Upper lobe of left lung (tissue), 4 donors: ENCODE measurements around the gene SLC25A52.

ENCODE experiments used
- EP300 ChIP-seq, 4 donors: sonication (generic); formaldehyde crosslinking; IDR thresholded peaks; one replicate each; pipeline ENCODE4 v1.5.1; 2017; ENCODE audit warnings: antibody characterized with exemption in 4 of 4, control low read depth in 2 of 4
- POLR2A ChIP-seq, 4 donors: fragments of 450-650 bp; IDR thresholded peaks; one replicate each; pipeline ENCODE4 v1.5.1; 2016 to 2017; ENCODE audit warnings: antibody characterized with exemption in 4 of 4, mild to moderate bottlenecking in 2 of 4
- POLR2AphosphoS5 ChIP-seq, 2 donors: sonication (generic); formaldehyde crosslinking; IDR thresholded peaks; one replicate each; pipeline ENCODE4 v1.5.1; 2017; ENCODE audit warnings: antibody characterized with exemption in 2 of 2
- TF ChIP-seq, protein P1 (sequence below), 6 experiments: fragments of 450-650 bp in 4 of 6; fragments of 200-600 bp in 2 of 6; sonication (generic) in 2 of 6; IDR thresholded peaks; one replicate each; pipeline ENCODE4 v1.5.1; 2016 to 2019; ENCODE audit warnings: antibody characterized with exemption in 6 of 6

GRCh38 chr18:31740180-31740579 lies 20.5 kb downstream of the SLC25A52 start:
- TF ChIP-seq EP300 (IDR thresholded peaks at IDR 0.05) (no peak), POLR2A (IDR thresholded peaks at IDR 0.05) (no peak), POLR2AphosphoS5 (IDR thresholded peaks at IDR 0.05) (no peak)
- TF ChIP-seq, protein P1, sequence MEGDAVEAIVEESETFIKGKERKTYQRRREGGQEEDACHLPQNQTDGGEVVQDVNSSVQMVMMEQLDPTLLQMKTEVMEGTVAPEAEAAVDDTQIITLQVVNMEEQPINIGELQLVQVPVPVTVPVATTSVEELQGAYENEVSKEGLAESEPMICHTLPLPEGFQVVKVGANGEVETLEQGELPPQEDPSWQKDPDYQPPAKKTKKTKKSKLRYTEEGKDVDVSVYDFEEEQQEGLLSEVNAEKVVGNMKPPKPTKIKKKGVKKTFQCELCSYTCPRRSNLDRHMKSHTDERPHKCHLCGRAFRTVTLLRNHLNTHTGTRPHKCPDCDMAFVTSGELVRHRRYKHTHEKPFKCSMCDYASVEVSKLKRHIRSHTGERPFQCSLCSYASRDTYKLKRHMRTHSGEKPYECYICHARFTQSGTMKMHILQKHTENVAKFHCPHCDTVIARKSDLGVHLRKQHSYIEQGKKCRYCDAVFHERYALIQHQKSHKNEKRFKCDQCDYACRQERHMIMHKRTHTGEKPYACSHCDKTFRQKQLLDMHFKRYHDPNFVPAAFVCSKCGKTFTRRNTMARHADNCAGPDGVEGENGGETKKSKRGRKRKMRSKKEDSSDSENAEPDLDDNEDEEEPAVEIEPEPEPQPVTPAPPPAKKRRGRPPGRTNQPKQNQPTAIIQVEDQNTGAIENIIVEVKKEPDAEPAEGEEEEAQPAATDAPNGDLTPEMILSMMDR (IDR thresholded peaks at IDR 0.05), result no peak
